HG03378 (cell line): ENCODE measurements around the gene DEFB124.
"Not testable (repeated sequence)": the region's sequence is repeated elsewhere in the genome, so short reads cannot be mapped to it uniquely, and the experiment has no call there.

ENCODE experiments used
- ATAC-seq: cut with Tn5 transposase; IDR thresholded peaks from one replicate; pipeline ENCODE4 v1.9.1; 2021; ENCODE audit warnings: mild to moderate bottlenecking, moderate library complexity; ENCODE audit not compliant: unreplicated experiment

DEFB124 gene

GRCh38 chr20:31427576-31427975, 47.4 kb downstream of the DEFB124 start:
- not testable (repeated sequence) for ATAC-seq

GRCh38 chr20:31426891-31427551, 47.9 kb downstream of the DEFB124 start:
- not testable (repeated sequence) for ATAC-seq

- ATAC-seq, result no peak
These were observed 49.1 kb downstream of the DEFB124 start for GRCh38 chr20:31425797-31426196.

- no peak for ATAC-seq
These were observed 56.6 kb downstream of the DEFB124 start for GRCh38 chr20:31418307-31418706.

GRCh38 chr20:31415653-31416052, 59.3 kb downstream of the DEFB124 start:
- ATAC-seq, result no peak
